GM18870 (cell line): ENCODE results near the gene COL4A5.

Experiments
- ATAC-seq: cut with Tn5 transposase; IDR thresholded peaks from one replicate; pipeline ENCODE4 v1.9.1; 2021; ENCODE audit warnings: moderate library complexity; ENCODE audit not compliant: unreplicated experiment

COL4A5 gene

GRCh38 chrX:108640817-108641216 lies 201.2 kb downstream of the COL4A5 start:
- peak; percentile 55 for ATAC-seq

DNA sequence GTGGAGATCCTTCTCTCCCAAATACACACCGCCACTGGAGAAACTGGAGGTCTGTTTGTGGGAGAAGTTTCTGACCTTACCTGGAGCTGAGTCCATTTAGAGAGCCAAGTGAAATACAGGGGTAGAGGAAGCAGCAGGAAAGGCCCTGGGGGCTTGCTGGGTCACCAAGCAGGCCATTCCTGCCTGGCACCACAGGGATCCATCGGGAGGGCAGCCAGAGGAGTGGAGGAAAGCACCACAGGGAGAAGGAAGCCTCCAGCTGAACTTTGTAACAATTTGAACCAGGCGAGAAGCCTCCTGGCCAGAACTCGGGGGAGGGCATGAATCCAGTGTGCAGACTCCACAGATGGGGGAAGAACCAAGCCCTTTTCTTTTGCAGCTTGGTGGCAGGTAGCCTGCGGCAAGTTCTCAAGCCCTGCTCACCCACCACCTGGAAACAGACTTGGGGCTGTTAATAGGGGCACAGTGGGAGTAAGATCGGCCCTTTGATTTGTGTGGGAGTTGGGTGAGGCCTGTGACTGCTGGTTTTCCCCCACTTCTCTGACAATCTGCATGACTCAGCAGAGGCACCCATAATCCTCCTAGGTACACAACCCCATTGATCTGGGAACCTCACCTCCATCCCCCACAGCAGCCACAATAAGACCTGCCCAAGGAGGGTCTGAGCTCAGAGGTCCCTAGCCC lies 202.1 kb downstream of the COL4A5 start:
- no peak for ATAC-seq

DNA sequence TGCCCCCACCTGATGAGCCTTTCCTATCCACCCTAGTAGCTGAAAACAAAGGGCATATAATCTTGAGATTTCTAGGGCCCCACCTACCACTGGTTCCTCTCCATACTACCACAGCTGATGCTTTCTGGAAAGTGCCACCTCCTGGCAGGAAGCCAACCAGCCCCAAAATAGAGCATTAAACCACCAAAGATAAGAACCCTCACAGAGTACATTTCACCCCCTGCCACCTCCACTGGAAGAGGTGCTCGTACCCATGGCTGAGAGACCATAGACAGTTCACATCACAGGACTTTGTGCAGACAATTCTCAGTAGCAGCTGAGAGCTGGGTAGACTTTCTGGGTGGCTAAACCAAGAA lies 202.6 kb downstream of the COL4A5 start:
- no peak for ATAC-seq

DNA sequence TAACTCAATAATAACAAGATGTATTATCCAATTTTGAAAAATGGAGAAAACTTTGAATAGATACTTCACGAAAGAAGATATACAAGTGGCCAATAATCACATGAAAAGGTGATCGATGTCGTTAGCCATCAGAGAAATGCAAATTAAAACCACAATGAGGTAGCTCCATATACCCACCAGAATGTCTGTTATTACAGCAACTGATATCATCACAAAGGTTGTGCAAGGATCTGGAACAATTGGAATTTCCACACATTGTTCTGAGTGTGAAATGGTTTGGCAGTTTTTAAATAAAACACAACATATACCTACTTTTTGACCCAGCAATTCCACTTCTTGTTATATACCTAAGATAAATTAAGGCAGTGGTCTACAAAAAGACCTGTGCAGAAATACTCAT lies 225.1 kb downstream of the COL4A5 start:
- ATAC-seq = no peak

DNA sequence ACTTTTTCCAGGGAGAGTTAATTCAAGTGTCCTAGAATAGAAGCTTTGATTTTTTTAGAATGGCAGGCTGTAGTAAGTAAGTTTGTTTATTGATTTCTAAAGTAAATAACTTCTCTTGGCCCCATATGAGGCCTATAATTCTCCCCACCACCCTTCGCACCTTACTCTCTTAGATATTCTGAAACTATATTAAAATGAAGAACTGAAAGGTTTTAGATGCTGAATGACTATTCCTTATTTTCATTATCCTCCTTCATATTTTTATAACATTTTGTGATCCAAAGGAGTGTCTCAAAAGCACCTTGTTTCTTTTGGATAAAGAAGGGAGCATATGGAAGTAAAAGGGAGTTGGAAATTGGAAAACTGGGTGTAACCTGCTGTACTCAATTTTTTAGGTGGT lies 226.5 kb downstream of the COL4A5 start:
- no peak for ATAC-seq

DNA sequence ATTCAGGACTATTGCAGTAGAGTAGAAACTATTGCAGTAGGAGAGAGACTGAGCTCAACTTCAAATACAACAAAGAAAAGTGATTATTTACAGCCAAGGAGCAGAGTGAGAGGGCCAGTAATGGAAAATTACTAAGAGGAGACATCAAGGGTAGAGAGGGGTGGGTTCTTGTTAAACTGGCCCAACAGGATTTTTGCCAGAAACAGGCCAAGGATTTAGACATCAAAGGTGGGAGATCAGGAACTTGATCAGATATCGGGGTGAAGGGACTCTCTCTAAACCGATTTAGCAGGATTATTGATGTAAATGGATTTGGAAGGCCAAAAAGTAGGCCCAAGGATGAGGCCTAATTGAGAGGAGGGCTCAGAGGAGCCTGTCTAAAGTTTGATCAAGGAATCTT lies 231.9 kb downstream of the COL4A5 start:
- no peak for ATAC-seq

DNA sequence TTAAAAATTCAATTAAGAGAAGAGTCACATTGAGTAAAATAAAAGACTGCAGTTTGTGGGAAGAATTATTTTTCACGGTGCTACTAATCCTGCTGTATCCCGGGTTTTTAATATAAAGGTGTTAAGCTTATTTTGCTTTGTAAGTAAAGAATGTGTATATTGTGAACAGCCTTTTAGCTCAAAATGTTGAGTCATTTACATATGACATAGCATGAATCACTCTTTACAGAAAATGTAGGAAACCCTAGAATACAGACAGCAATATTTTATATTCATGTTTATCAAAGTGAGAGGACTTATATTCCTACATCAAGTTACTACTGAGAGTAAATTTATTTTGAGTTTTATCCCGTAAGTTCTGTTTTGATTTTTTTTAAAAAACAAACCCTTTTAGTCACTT lies 257.1 kb downstream of the COL4A5 start:
- ATAC-seq = no peak

DNA sequence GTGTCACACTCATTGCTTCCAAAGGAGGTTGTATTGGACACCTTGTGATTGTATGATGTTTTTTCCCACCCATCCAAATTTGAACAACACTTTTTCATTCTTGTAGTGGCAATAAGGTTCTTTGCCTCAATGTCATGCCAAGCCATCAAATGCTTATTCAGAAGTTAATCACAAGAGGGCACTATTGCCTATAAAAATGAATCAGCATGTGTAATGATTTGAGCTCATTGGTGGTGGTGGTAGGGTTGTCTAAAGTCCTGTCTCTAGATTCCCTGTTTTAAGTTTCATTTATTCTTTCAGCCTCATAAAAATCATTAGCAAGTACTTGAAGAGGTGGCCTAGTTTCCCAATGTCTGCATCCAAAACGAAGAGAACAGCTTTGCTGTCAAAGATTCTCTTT lies 259.7 kb downstream of the COL4A5 start:
- ATAC-seq = peak; percentile 55

DNA sequence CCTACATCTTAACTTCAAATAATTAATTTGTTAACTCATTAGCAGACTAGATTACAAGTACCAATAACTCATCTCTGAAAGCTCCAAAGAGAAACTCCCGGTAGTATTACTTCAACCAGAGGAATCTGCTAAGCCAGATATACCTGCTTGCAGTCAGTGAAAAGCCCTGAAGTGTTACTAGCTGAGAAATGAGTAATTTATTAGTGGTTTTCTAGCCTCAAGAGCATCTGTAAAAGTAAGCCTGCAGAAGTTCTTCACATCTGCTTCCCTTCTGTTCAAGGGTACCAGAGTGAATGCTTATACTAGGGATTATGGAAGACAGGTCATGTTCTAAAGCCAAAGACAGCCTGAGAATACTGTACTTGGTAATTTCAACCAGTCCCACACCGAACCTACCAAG lies 262.0 kb downstream of the COL4A5 start:
- no peak for ATAC-seq

DNA sequence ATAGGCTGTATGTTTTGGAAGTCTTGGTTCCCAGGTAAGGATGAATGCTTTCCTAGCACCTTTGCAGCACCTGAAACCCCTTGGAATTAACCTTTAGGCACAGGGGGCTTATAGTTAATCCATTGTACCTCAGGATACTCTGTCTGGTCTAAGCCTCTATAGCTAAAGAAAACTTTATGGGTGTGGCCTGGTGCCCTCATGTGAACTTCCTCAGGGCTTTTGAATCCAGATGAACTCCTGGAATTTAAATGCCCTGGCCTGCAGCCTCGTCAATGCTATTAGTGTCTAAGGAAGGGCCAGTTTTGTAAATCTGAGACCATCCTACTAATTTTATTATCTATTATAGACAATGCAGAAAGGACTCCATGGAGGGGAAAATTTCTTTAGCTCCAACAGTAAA lies 262.9 kb downstream of the COL4A5 start:
- no peak for ATAC-seq

DNA sequence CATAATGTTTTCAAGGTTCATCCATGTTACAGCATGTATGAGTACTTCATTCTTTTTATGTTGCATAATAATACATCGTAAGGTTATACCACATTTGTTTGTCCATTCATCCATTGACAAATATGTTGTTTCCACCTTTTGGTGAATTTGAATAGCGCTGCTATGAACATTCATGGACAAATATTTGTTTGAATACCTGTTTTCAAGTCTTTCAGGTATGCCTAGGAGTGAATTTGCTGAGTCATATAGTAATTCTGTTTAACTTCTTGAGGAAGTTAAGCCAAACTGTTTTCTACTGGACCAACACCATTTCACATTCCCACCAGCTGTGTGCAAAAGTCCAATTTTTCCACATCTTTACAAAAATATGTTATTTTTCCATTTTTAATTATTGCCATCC lies 265.2 kb downstream of the COL4A5 start:
- no peak for ATAC-seq

GRCh38 chrX:108712886-108713285 lies 273.2 kb downstream of the COL4A5 start:
- ATAC-seq = no peak

DNA sequence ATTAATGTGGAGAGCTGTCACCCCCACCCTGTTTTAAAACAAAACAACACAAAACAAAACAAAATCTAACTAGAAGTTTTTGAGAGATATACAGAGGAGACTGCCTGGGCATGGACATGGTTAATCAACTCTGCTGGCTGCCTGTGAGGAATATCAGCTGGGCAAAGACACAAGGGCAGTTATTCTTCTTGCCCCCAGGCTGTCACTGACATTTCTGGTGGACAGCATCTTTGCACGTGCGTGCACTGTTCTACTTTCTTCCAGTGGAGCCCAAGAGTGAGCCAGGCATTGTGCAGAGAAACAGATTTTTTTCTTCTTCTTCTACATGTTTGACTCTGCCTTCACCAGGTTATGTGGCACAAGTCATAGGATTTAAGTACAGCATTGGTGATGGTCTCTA lies 282.9 kb downstream of the COL4A5 start:
- no peak for ATAC-seq

- no peak for ATAC-seq
These were observed 287.1 kb downstream of the COL4A5 start for GRCh38 chrX:108726748-108727147.

DNA sequence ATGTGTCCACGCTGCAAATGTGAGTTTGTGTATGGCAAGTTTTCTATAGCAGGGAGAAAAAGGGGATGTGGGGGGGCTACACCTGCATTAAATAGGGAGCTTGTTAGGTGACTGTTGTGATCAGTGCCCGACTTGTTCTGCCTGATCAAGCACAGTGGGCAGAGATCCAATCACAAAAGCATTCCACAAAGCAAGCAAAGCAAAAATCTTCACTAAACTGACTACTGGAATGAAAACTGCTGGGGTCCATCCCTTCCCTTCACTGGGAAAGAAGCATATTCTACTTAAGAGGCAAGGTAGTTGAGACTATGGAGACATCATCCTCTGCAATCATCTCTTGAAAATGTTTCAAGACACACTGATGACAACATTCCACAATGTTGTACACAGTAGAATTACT lies 291.5 kb downstream of the COL4A5 start:
- ATAC-seq = no peak

GRCh38 chrX:108732630-108733321 lies 293.1 kb downstream of the COL4A5 start:
- ATAC-seq = no peak

- no peak for ATAC-seq
These were observed 294.8 kb downstream of the COL4A5 start for GRCh38 chrX:108734426-108734825.

GRCh38 chrX:108735091-108735678 lies 295.5 kb downstream of the COL4A5 start:
- ATAC-seq = no peak

- no peak for ATAC-seq
These were observed 296.3 kb downstream of the COL4A5 start for GRCh38 chrX:108735679-108736508.

DNA sequence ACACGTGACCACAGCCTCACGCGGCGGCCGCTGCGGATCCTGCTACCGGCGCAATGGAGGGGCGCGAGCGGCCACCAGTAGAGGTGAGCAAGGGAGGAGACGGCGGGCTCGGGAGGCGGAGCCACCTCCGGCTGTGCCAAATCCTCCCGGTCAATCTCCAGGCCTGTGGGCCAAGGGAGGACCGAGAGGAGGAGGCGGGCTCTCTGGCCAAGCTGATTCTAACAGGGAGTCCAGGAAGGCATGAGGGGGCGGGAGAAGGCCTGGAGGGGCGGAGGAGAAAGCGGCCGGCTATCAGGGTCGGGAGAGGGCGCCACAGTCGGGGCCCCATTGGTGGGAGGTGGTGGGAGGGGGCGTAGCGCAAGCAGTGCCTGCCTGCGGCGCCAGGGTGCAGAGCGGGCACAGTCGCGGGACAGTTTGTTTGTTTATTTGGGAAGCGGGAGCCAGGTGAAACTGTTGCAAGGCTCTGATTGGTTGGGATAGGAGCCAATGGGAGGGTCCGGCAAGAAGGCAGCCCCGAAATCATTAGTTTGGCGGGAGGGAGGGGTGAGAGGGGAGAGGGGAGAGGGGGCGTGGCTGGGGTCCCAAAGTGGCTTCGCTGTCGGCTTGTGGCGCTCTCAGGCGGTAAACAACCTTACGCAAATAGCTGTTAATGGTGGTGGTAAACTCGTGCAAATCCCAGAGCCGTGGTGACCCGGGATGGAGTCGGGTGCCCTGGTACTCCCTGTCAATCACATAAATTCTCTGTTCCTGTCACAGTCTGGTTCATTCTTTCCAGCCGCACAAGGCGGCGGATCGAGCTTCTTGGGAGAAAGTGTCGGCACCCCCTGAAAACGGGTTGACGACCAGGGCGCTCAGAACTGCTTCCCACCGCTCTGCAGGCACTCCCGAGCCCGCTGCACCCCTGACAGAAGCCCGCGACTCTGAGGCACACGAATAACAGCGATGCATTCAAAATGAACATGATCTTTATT lies 297.2 kb downstream of the COL4A5 start, which contains the start of gene IRS4:
TSS of gene IRS4 (minus strand) at position 55 of the 971 bp plus-strand sequence.
- no peak for ATAC-seq
